ENCODE data around the gene IMPDH2.
A peak's percentile ranks its signal among the peaks of the same experiment; 100 is the strongest.

The IMPDH2 gene

GRCh38 chr3:49023775-49024174 lies 5.4 kb downstream of the IMPDH2 start:
- no peak for ATAC-seq
- TF ChIP-seq ESRRG (CRISPR knock-in tag; IDR thresholded peaks at IDR 0.05), result no peak
- TF ChIP-seq TSHZ2 (CRISPR knock-in tag; IDR thresholded peaks at IDR 0.05), result no peak
- TF ChIP-seq CSDC2 (CRISPR knock-in tag; IDR thresholded peaks at IDR 0.05), result no peak
- TF ChIP-seq RARB (CRISPR knock-in tag; IDR thresholded peaks at IDR 0.05), result no peak

GRCh38 chr3:49022688-49023171 lies 6.5 kb downstream of the IMPDH2 start:
- TF ChIP-seq OSR1 (CRISPR knock-in tag; IDR thresholded peaks at IDR 0.05), result no peak
- no peak for TF ChIP-seq TCF4 (CRISPR knock-in tag; IDR thresholded peaks at IDR 0.05; ENCODE audit: borderline replicate concordance)
- no peak for TF ChIP-seq GLIS3 (CRISPR knock-in tag; IDR thresholded peaks at IDR 0.05)
- TF ChIP-seq ISL1 (CRISPR knock-in tag; IDR thresholded peaks at IDR 0.05), result no peak
- no peak for TF ChIP-seq SNAI2 (CRISPR knock-in tag; IDR thresholded peaks at IDR 0.05)
- no peak for TF ChIP-seq RARB (CRISPR knock-in tag; IDR thresholded peaks at IDR 0.05)
- no peak for TF ChIP-seq ESRRG (CRISPR knock-in tag; IDR thresholded peaks at IDR 0.05)
- no peak for TF ChIP-seq CSRNP3 (CRISPR knock-in tag; IDR thresholded peaks at IDR 0.05)
- TF ChIP-seq ARNTL (CRISPR knock-in tag; IDR thresholded peaks at IDR 0.05; ENCODE audit: borderline replicate concordance, low read depth), result no peak
- no peak for TF ChIP-seq TSHZ2 (CRISPR knock-in tag; IDR thresholded peaks at IDR 0.05)
- no peak for TF ChIP-seq PPARA (CRISPR knock-in tag; IDR thresholded peaks at IDR 0.05; ENCODE audit: borderline replicate concordance)
- TF ChIP-seq POU6F1 (CRISPR knock-in tag; IDR thresholded peaks at IDR 0.05; ENCODE audit: borderline replicate concordance, low read depth), result no peak
- no peak for TF ChIP-seq ZFP3 (CRISPR knock-in tag; IDR thresholded peaks at IDR 0.05)
- TF ChIP-seq ZFP30 (CRISPR knock-in tag; IDR thresholded peaks at IDR 0.05), result no peak
- no peak for TF ChIP-seq CREB5 (CRISPR knock-in tag; IDR thresholded peaks at IDR 0.05; ENCODE audit: low read depth)
- no peak for TF ChIP-seq TOX (CRISPR knock-in tag; IDR thresholded peaks at IDR 0.05; ENCODE audit: borderline replicate concordance)
- no peak for TF ChIP-seq CSDC2 (CRISPR knock-in tag; IDR thresholded peaks at IDR 0.05)
- no peak for TF ChIP-seq ZNF565 (CRISPR knock-in tag; conservative IDR thresholded peaks at IDR 0.05; ENCODE audit: low read depth)
- no peak for ATAC-seq

- TF ChIP-seq TCF4 (CRISPR knock-in tag; IDR thresholded peaks at IDR 0.05; ENCODE audit: borderline replicate concordance) (no peak), TOX (CRISPR knock-in tag; IDR thresholded peaks at IDR 0.05; ENCODE audit: borderline replicate concordance) (no peak), CSRNP3 (CRISPR knock-in tag; IDR thresholded peaks at IDR 0.05) (no peak), ZFP3 (CRISPR knock-in tag; IDR thresholded peaks at IDR 0.05) (0 out of 2 replicates have a peak, but pooled peaks have one; percentile 38), PPARA (CRISPR knock-in tag; IDR thresholded peaks at IDR 0.05; ENCODE audit: borderline replicate concordance) (no peak), CREB5 (CRISPR knock-in tag; IDR thresholded peaks at IDR 0.05; ENCODE audit: low read depth) (no peak), ESRRG (CRISPR knock-in tag; IDR thresholded peaks at IDR 0.05) (no peak), BACH2 (CRISPR knock-in tag; IDR thresholded peaks at IDR 0.05; ENCODE audit: borderline replicate concordance) (no peak)
- ATAC-seq, result peak; percentile 78
Observed at GRCh38 chr3:49021813-49022687, 7.1 kb downstream of the IMPDH2 start, which contains the start of gene NDUFAF3. TSS of gene NDUFAF3 (plus strand) at chr3:49022121. CDS start at chr3:49022145, 24 bp downstream.
